Keratinocyte (primary cell): ENCODE data around the gene CRKL. TPM values are rescaled to one million over a fixed set of nuclear protein-coding genes. Genes with fewer than 3 reads are reported as not detected.

Source experiments
- DNase-seq: peaks from one replicate; pipeline ENCODE4 v3.0.0-alpha.2; 2011; ENCODE audit warnings: low read depth, missing footprints, low spot score
- FAIRE-seq: peaks from 2 replicates; lab custom pipeline; 2011; peaks lifted over from hg19 to GRCh38; lab: Jason Lieb, UNC
- H2AFZ ChIP-seq: 2 replicates; pipeline ENCODE4 v1.6.0; 2012; ENCODE audit warnings: low read length, control low read depth, inconsistent platforms; ENCODE audit not compliant: control insufficient read depth
- H3K27ac ChIP-seq: 2 replicates; pipeline ENCODE4 v1.5.1; 2011; ENCODE audit warnings: low read length; ENCODE audit not compliant: control insufficient read depth, insufficient read depth
- H3K27me3 ChIP-seq: 3 replicates; pipeline ENCODE4 v1.6.0; 2011; ENCODE audit warnings: low read length; ENCODE audit not compliant: control insufficient read depth, insufficient read depth; ENCODE audit errors: extremely low read depth
- H3K36me3 ChIP-seq, 2 experiments: 2 replicates in 1 of 2; 3 replicates in 1 of 2; pipeline ENCODE4 v1.5.1; 2011; ENCODE audit warnings: low read length in 2 of 2, mild to moderate bottlenecking in 1 of 2; ENCODE audit not compliant: control insufficient read depth in 2 of 2, insufficient read depth in 2 of 2; ENCODE audit errors: extremely low read depth in 1 of 2
- H3K4me1 ChIP-seq: 3 replicates; pipeline ENCODE4 v1.5.1; 2011; ENCODE audit warnings: low read length; ENCODE audit not compliant: control insufficient read depth, insufficient read depth; ENCODE audit errors: extremely low read depth
- H3K4me2 ChIP-seq: 3 replicates; pipeline ENCODE4 v1.6.0; 2011; ENCODE audit warnings: low read depth, low read length; ENCODE audit not compliant: control insufficient read depth, insufficient read depth; ENCODE audit errors: extremely low read depth
- H3K4me3 ChIP-seq, 3 experiments: fragments of 200-600 bp in 1 of 3; sonication (generic) in 1 of 3; 2 replicates in 2 of 3; 3 replicates in 1 of 3; pipeline ENCODE4 v1.5.1; 2011 to 2016; ENCODE audit warnings: low read length in 3 of 3, mild to moderate bottlenecking in 3 of 3, control low read depth in 2 of 3, inconsistent platforms in 1 of 3, low read depth in 1 of 3, mixed read lengths in 1 of 3, mixed run types in 1 of 3, moderate library complexity in 1 of 3; ENCODE audit not compliant: control insufficient read depth in 2 of 3, insufficient read depth in 2 of 3; ENCODE audit errors: extremely low read depth in 1 of 3
- H3K79me2 ChIP-seq: 2 replicates; pipeline ENCODE4 v1.6.0; 2012; ENCODE audit warnings: low read length; ENCODE audit not compliant: control insufficient read depth, insufficient read depth
- H3K9ac ChIP-seq: 3 replicates; pipeline ENCODE4 v1.6.0; 2011; ENCODE audit warnings: low read length; ENCODE audit not compliant: control insufficient read depth, insufficient read depth; ENCODE audit errors: extremely low read depth
- H3K9me1 ChIP-seq: 3 replicates; pipeline ENCODE4 v1.6.0; 2011; ENCODE audit warnings: low read length; ENCODE audit not compliant: control insufficient read depth, insufficient read depth; ENCODE audit errors: extremely low read depth
- H3K9me3 ChIP-seq: 2 replicates; pipeline ENCODE4 v1.5.1; 2012; ENCODE audit warnings: low read depth, low read length; ENCODE audit not compliant: control insufficient read depth
- H4K20me1 ChIP-seq: 3 replicates; pipeline ENCODE4 v1.6.0; 2011; ENCODE audit warnings: low read length; ENCODE audit not compliant: control insufficient read depth, insufficient read depth; ENCODE audit errors: extremely low read depth
- CTCF ChIP-seq, 3 experiments: IDR thresholded peaks in 1 of 3; conservative IDR thresholded peaks in 1 of 3; optimal IDR thresholded peaks in 1 of 3; 2 replicates in 2 of 3; 3 replicates in 1 of 3; pipeline versions ENCODE3 to v1.5.1; 2011; ENCODE audit warnings: low read length in 3 of 3, mild to moderate bottlenecking in 3 of 3, moderate library complexity in 2 of 3, control low read depth in 1 of 3, inconsistent platforms in 1 of 3; ENCODE audit not compliant: insufficient read depth in 2 of 3; ENCODE audit errors: extremely low read depth in 1 of 3
- EZH2 ChIP-seq: IDR thresholded peaks from one replicate; pipeline ENCODE4 v1.6.1; 2012; ENCODE audit warnings: inconsistent platforms, mild to moderate bottlenecking, low read length, moderate library complexity
- dilution Hi-C: fragments of 300-500 bp; cut with MboI; formaldehyde crosslinking; loops from one replicate; pipeline ENCODE4 v1.7.0; 2020; ENCODE audit warnings: low sequenced_read_pairs; ENCODE audit not compliant: extremely low pct_ligation_motif_present
- polyA plus RNA-seq, 5 experiments: library from polyadenylated mRNA; depleted of rRNA in 3 of 5; stranded (reverse) in 3 of 5; stranded (forward) in 1 of 5; unstranded in 1 of 5; fragments of >200 nt; gene quantifications; 1 replicate in 1 of 5; 2 replicates in 3 of 5; 3 replicates in 1 of 5; pipeline versions ENCODE4 v1.2.1 to v1.2.3, GENCODE V29; 2011 to 2012; ENCODE audit warnings: missing spikeins in 2 of 5, low read depth in 1 of 5, low replicate concordance in 1 of 5

The CRKL gene
- polyA plus RNA-seq, 1 donor (not counting 4 experiments of a cell fraction or from before 2014, with no cell fraction given), result 32.1 TPM

GRCh38 chr22:20986365-20986764, 69.2 kb downstream of the CRKL start:
- H3K79me2 ChIP-seq, result peaks cover 23% of the 10 kb centered on the region
- H3K36me3 ChIP-seq, result peaks cover 29 to 32% of the 10 kb centered on the region in 2 experiments
- no peak for DNase-seq
- H3K27me3 ChIP-seq, result no peaks in the 10 kb centered on the region
- peaks cover 11% of the 10 kb centered on the region for H3K4me1 ChIP-seq
- no peak overlapping the region for H3K4me2 ChIP-seq
- no peak for FAIRE-seq
- H3K4me3 ChIP-seq, result no peak overlapping the region
- no peak overlapping the region for H3K9ac ChIP-seq
- dilution Hi-C loops, result no loop called here
- no peak overlapping the region for H2AFZ ChIP-seq
- no peak overlapping the region for H3K27ac ChIP-seq
- TF ChIP-seq CTCF (optimal IDR thresholded peaks at IDR 0.05 in 1 of 3, IDR thresholded peaks at IDR 0.05 in 1 of 3, conservative IDR thresholded peaks at IDR 0.05 in 1 of 3; ENCODE audit: extremely low read depth in 1 of 3, insufficient read depth in 2 of 3, low read length in 3 of 3) (no peak), EZH2 (no peak)
- no peaks in the 10 kb centered on the region for H3K9me3 ChIP-seq
- H4K20me1 ChIP-seq, result peaks cover 4% of the 10 kb centered on the region
- H3K9me1 ChIP-seq, result no peaks in the 10 kb centered on the region

- Histone ChIP-seq H3K4me1 (peaks cover 8% of the 10 kb centered on the region), H3K79me2 (peaks cover 21% of the 10 kb centered on the region), H2AFZ (no peak overlapping the region), H3K9ac (no peak overlapping the region), H3K27ac (no peak overlapping the region), H3K36me3 (peaks cover 33 to 41% of the 10 kb centered on the region in 2 experiments), H3K9me1 (no peaks in the 10 kb centered on the region), H3K9me3 (no peaks in the 10 kb centered on the region), H3K27me3 (no peaks in the 10 kb centered on the region), H3K4me3 (no peak overlapping the region), H4K20me1 (peaks cover 4% of the 10 kb centered on the region), H3K4me2 (no peak overlapping the region)
- dilution Hi-C loops, result no loop called here
- no peak for DNase-seq
- no peak for TF ChIP-seq CTCF (optimal IDR thresholded peaks at IDR 0.05 in 1 of 3, IDR thresholded peaks at IDR 0.05 in 1 of 3, conservative IDR thresholded peaks at IDR 0.05 in 1 of 3; ENCODE audit: extremely low read depth in 1 of 3, insufficient read depth in 2 of 3, low read length in 3 of 3)
- no peak for TF ChIP-seq EZH2
- FAIRE-seq, result no peak
These were observed 70.2 kb downstream of the CRKL start for GRCh38 chr22:20987375-20987774.
